Nephron progenitor cell (in vitro differentiated cells): ENCODE results near the gene ELN.

ENCODE experiments used
- DNase-seq: peaks from one replicate; pipeline ENCODE4 v3.0.0; 2021
- H3K27ac Mint-ChIP-seq: 2 replicates; pipeline ENCODE4 v1.8.0; 2021; ENCODE audit warnings: mild to moderate bottlenecking, moderate library complexity, mixed read lengths
- H3K27me3 Mint-ChIP-seq: 2 replicates; pipeline ENCODE4 v1.8.0; 2021; ENCODE audit warnings: mild to moderate bottlenecking, low read depth, mixed read lengths; ENCODE audit not compliant: poor library complexity
- H3K36me3 Mint-ChIP-seq: 2 replicates; pipeline ENCODE4 v1.8.0; 2021; ENCODE audit warnings: low read depth, mixed read lengths
- H3K4me1 Mint-ChIP-seq: 2 replicates; pipeline ENCODE4 v1.8.0; 2021; ENCODE audit warnings: mixed read lengths
- H3K4me3 Mint-ChIP-seq: 2 replicates; pipeline ENCODE4 v1.8.0; 2021; ENCODE audit warnings: mild to moderate bottlenecking, moderate library complexity, mixed read lengths
- H3K9me3 Mint-ChIP-seq: 2 replicates; pipeline ENCODE4 v1.8.0; 2021; ENCODE audit warnings: mild to moderate bottlenecking, moderate library complexity, mixed read lengths
- CTCF ChIP-seq: fragments of 200-600 bp; sonication (generic); IDR thresholded peaks from 2 replicates; pipeline ENCODE4 v1.5.0; 2021; ENCODE audit warnings: antibody characterized with exemption

ELN gene

DNA sequence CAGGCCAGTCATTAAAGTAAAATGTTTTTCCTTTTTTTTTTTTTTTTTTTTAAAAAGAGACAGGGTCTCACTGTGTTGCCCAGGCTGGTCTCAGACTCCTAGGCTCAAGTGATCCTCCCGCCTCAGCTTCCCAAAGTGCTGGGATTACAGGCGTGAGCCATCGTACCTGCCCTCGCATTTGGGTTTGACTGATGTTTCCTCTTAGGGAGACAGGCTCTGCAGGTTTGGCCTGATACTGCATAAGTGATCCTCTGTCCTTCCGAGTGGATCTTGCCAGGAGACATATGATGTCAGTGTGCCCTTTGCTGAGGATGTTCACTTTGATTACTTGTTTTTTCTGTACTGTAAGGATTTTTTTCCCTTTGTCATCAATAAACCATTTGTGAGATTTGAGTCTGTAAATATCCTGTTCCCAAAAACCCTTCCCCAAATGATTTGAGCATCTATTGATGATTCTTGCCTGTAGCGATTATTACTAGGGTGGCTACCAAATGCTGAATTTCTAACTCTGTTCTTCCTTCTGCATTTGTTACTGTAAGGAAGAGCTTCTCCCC, 75.3 kb downstream of the ELN start:
- Mint-ChIP-seq H3K27me3 (no peaks in the 10 kb centered on the region), H3K36me3 (peaks cover 45% of the 10 kb centered on the region), H3K27ac (no peak overlapping the region), H3K4me1 (peaks cover 17% of the 10 kb centered on the region), H3K4me3 (no peak overlapping the region), H3K9me3 (peaks cover under 1% of the 10 kb centered on the region)
- TF ChIP-seq CTCF: no peak
- DNase-seq: no peak

GRCh38 chr7:74104702-74105101, 76.7 kb downstream of the ELN start:
- no peak for TF ChIP-seq CTCF
- no peak overlapping the region for H3K4me3 Mint-ChIP-seq
- peaks cover 36% of the 10 kb centered on the region for H3K36me3 Mint-ChIP-seq
- H3K27ac Mint-ChIP-seq: peak overlapping the region; percentile 61
- DNase-seq: no peak
- no peaks in the 10 kb centered on the region for H3K27me3 Mint-ChIP-seq
- peaks cover 17% of the 10 kb centered on the region for H3K4me1 Mint-ChIP-seq
- no peaks in the 10 kb centered on the region for H3K9me3 Mint-ChIP-seq

DNA sequence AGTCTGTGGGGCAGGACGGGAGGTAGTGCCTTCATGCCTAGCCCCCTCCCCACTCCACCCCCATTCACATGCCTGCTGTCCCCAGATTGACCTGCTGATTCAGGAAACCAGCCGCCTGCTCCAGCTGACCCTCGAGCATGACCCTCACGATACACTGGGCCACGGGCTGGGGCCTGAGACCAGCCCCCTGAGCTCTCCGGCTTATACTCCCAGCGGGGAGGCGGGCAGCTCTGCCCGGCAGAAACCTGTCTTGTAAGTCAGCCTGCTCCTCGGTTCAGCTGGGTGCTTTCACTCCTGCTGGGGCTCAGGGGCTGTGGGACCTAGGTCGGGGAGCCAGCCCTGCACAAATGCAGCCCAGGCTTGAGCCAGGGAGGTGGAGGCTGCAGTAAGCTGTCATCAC, 78.0 kb downstream of the ELN start:
- no peaks in the 10 kb centered on the region for H3K27me3 Mint-ChIP-seq
- no peak for TF ChIP-seq CTCF
- H3K36me3 Mint-ChIP-seq: peaks cover 40% of the 10 kb centered on the region
- H3K4me3 Mint-ChIP-seq: no peak overlapping the region
- no peak for DNase-seq
- H3K27ac Mint-ChIP-seq: peak overlapping the region; percentile 59
- no peaks in the 10 kb centered on the region for H3K9me3 Mint-ChIP-seq
- peaks cover 15% of the 10 kb centered on the region for H3K4me1 Mint-ChIP-seq

DNA sequence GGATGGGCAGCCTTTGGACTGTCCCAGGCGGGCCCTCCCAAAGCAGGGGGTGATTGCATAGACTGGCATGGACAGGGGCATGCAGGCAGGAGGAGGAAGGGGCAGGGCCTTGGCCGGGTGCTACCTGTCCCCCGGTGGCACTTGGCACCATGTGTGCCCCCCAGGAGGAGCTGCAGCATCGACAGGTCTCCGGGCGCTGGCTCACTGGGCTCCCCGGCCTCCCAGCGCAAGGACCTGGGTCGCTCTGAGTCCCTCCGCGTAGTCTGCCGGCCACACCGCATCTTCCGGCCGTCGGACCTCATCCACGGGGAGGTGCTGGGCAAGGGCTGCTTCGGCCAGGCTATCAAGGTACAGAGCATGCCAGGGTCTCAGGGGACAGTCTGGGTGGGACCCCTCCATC, 78.9 kb downstream of the ELN start:
- no peak for TF ChIP-seq CTCF
- DNase-seq: no peak
- H3K4me1 Mint-ChIP-seq: peaks cover 12% of the 10 kb centered on the region
- H3K27ac Mint-ChIP-seq: peak overlapping the region; percentile 39
- H3K27me3 Mint-ChIP-seq: no peaks in the 10 kb centered on the region
- peaks cover 47% of the 10 kb centered on the region for H3K36me3 Mint-ChIP-seq
- H3K4me3 Mint-ChIP-seq: no peak overlapping the region
- H3K9me3 Mint-ChIP-seq: no peaks in the 10 kb centered on the region

DNA sequence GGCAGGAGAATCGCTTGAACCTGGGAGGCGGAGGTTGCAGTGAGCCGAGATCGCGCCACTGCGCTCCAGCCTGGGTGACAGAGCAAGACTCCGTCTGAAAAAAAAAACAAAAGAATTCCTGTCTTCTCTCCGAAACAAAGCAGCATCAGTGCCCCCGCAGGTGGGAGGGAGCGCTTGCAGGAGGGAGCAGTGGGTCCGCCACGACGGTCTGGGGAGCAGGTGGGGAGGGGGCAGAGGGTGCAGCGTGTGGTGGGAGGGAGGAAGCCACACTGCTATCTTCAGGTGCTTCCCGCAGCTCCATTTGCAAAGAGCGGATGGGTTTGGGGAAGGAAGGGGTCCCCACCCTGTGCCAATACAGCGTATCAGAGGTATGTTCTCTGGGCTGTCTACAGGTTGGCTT, 87.4 kb downstream of the ELN start:
- H3K27me3 Mint-ChIP-seq: no peaks in the 10 kb centered on the region
- H3K4me1 Mint-ChIP-seq: no peaks in the 10 kb centered on the region
- H3K36me3 Mint-ChIP-seq: peaks cover 44% of the 10 kb centered on the region
- TF ChIP-seq CTCF: no peak
- H3K27ac Mint-ChIP-seq: no peak overlapping the region
- no peak for DNase-seq
- H3K4me3 Mint-ChIP-seq: no peak overlapping the region
- peaks cover 5% of the 10 kb centered on the region for H3K9me3 Mint-ChIP-seq

DNA sequence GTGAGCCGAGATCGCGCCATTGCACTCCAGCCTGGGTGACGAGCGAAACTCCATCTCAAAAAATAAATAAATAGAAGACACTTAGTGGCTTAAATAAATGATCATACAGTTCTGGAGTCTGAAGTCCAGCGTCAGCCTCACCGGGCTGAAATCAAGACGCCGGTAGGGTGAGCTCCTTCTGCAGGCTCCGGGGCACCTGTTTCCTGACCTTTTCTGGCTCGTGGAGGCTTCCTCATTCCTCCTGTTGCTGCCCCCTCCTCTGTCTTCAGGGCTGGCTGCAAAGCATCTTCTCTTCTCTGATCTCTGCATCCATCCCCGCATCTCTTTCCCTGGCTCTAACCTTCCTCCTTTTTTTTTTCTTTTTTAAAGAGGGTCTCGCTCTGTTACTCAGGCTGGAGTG, 88.4 kb downstream of the ELN start:
- H3K36me3 Mint-ChIP-seq: peaks cover 40% of the 10 kb centered on the region
- peaks cover 5% of the 10 kb centered on the region for H3K9me3 Mint-ChIP-seq
- no peak for TF ChIP-seq CTCF
- no peak for DNase-seq
- peaks cover 3% of the 10 kb centered on the region for H3K4me1 Mint-ChIP-seq
- no peaks in the 10 kb centered on the region for H3K27me3 Mint-ChIP-seq
- no peak overlapping the region for H3K27ac Mint-ChIP-seq
- no peak overlapping the region for H3K4me3 Mint-ChIP-seq
